Left lung (tissue), 10 donors: ENCODE data around the gene VTCN1. TPM values are rescaled to one million over a fixed set of nuclear protein-coding genes. Genes with fewer than 3 reads are reported as not detected.

Experiments used
- ATAC-seq: fragments of 200-7000 bp; cut with Tn5 transposase; one replicate; pipeline ENCODE4 v1.9.1; 2020; ENCODE audit warnings: moderate library complexity
- DNase-seq, 4 donors: peaks; one replicate each; pipeline ENCODE4 v3.0.0-alpha.2; 2013 to 2020
- H3K27ac ChIP-seq, 2 donors: fragments of 200-600 bp; sonication (generic) in 1 of 2; one replicate each; pipeline versions ENCODE4 v1.5.0 to v1.8.0; 2020 to 2021
- H3K27me3 ChIP-seq, 2 donors: fragments of 200-600 bp; sonication (generic) in 1 of 2; one replicate each; pipeline versions ENCODE4 v1.5.0 to v1.8.0; 2020 to 2021
- H3K36me3 ChIP-seq, 2 donors: fragments of 200-600 bp; sonication (generic) in 1 of 2; one replicate each; pipeline versions ENCODE4 v1.5.0 to v1.8.0; 2020 to 2021
- H3K4me1 ChIP-seq, 2 donors: fragments of 200-600 bp; one replicate each; pipeline ENCODE4 v1.8.0; 2021
- H3K4me3 ChIP-seq, 2 donors: fragments of 200-600 bp; sonication (generic) in 1 of 2; one replicate each; pipeline versions ENCODE4 v1.5.0 to v1.8.0; 2020 to 2021; ENCODE audit warnings: mild to moderate bottlenecking in 1 of 2
- H3K9me3 ChIP-seq, 2 donors: fragments of 200-600 bp; sonication (generic) in 1 of 2; one replicate each; pipeline versions ENCODE4 v1.5.0 to v1.8.0; 2020 to 2021
- CTCF ChIP-seq, 2 donors: fragments of 200-600 bp; sonication (generic) in 1 of 2; IDR thresholded peaks; one replicate each; pipeline versions ENCODE4 v1.5.0 to v1.8.0; 2021; ENCODE audit warnings: antibody characterized with exemption in 2 of 2
- intact Hi-C, 2 donors: fragments of 100-400 bp; cut with DNase I; formaldehyde crosslinking; loops; one replicate each; pipeline versions ENCODE4 v1.11.2 to v1.14.2; 2022
- polyA plus RNA-seq, 6 donors: library from polyadenylated mRNA; unstranded; fragments of 120-200 nt; gene quantifications; one replicate each; pipeline ENCODE4 v1.2.1, GENCODE V29; 2013; ENCODE audit not compliant: insufficient read length in 6 of 6
- total RNA-seq, 2 donors: library from RNA; stranded (reverse); fragmentation: NEBNext Ultra II Directional; extraction: Animal tissue kit (Norgen Biotek cat#: 25700); gene quantifications; one replicate each; pipeline ENCODE4 v1.2.1, GENCODE V29; 2021
- donor health status: DM: no; HTN: yes; CAD: no.
- donor health status: DM: no; HTN: no; CAD: no.

Gene VTCN1
- total and polyA plus RNA-seq, 8 donors, result 0.31 to 0.87 (median 0.54) TPM; not detected in 1

GRCh38 chr1:117229217-117229616 is 18.5 kb upstream of the VTCN1 start:
- Histone ChIP-seq H3K27ac (no peak overlapping the region), H3K4me1 (peaks cover 0 to 5% of the 10 kb centered on the region in 2 donors), H3K36me3 (no peaks in the 10 kb centered on the region), H3K27me3 (no peaks in the 10 kb centered on the region), H3K4me3 (no peak overlapping the region), H3K9me3 (no peaks in the 10 kb centered on the region)
- no peak for ATAC-seq
- TF ChIP-seq CTCF (IDR thresholded peaks at IDR 0.05), result no peak
- intact Hi-C loops, result no loop called here
- DNase-seq, result no peak

- Histone ChIP-seq H3K9me3 (no peaks in the 10 kb centered on the region), H3K27ac (no peak overlapping the region), H3K4me1 (no peaks in the 10 kb centered on the region), H3K36me3 (no peaks in the 10 kb centered on the region), H3K27me3 (no peaks in the 10 kb centered on the region), H3K4me3 (no peak overlapping the region)
- no peak for TF ChIP-seq CTCF (IDR thresholded peaks at IDR 0.05)
- ATAC-seq, result no peak
- intact Hi-C loops, result no loop called here
- no peak for DNase-seq
These were observed 15.2 kb upstream of the VTCN1 start for GRCh38 chr1:117225931-117226330.

- intact Hi-C loops, result no loop called here
- Histone ChIP-seq H3K27ac (no peak overlapping the region), H3K27me3 (no peaks in the 10 kb centered on the region), H3K4me3 (no peak overlapping the region), H3K36me3 (no peaks in the 10 kb centered on the region), H3K4me1 (no peaks in the 10 kb centered on the region), H3K9me3 (peaks cover 0 to 9% of the 10 kb centered on the region in 2 donors)
- ATAC-seq (no peak), DNase-seq (no peak)
- no peak for TF ChIP-seq CTCF (IDR thresholded peaks at IDR 0.05)
These were observed 6.0 kb upstream of the VTCN1 start for GRCh38 chr1:117216718-117217117.

GRCh38 chr1:117215733-117216462 is 5.2 kb upstream of the VTCN1 start:
- Histone ChIP-seq H3K4me3 (no peak overlapping the region), H3K27ac (no peak overlapping the region), H3K36me3 (no peaks in the 10 kb centered on the region), H3K9me3 (peaks cover 0 to 9% of the 10 kb centered on the region in 2 donors), H3K4me1 (no peaks in the 10 kb centered on the region), H3K27me3 (no peaks in the 10 kb centered on the region)
- intact Hi-C loops, result no loop called here
- no peak for TF ChIP-seq CTCF (IDR thresholded peaks at IDR 0.05)
- ATAC-seq, result no peak
- no peak for DNase-seq

- DNase-seq (no peak), ATAC-seq (no peak)
- Histone ChIP-seq H3K4me1 (no peaks in the 10 kb centered on the region), H3K36me3 (no peaks in the 10 kb centered on the region), H3K27me3 (no peaks in the 10 kb centered on the region), H3K27ac (no peak overlapping the region), H3K9me3 (peaks cover 0 to 9% of the 10 kb centered on the region in 2 donors), H3K4me3 (no peak overlapping the region)
- intact Hi-C loops, result no loop called here
- TF ChIP-seq CTCF (IDR thresholded peaks at IDR 0.05), result no peak
These were observed 4.3 kb upstream of the VTCN1 start for GRCh38 chr1:117215019-117215418.
